Measurements from ENCODE around the gene FAM43A.

FAM43A gene

GRCh38 chr3:194675081-194675640 is 10.5 kb upstream of the FAM43A start:
- H3K4me3 ChIP-seq (ENCODE audit: low read depth, low read length): no peak overlapping the region

DNA sequence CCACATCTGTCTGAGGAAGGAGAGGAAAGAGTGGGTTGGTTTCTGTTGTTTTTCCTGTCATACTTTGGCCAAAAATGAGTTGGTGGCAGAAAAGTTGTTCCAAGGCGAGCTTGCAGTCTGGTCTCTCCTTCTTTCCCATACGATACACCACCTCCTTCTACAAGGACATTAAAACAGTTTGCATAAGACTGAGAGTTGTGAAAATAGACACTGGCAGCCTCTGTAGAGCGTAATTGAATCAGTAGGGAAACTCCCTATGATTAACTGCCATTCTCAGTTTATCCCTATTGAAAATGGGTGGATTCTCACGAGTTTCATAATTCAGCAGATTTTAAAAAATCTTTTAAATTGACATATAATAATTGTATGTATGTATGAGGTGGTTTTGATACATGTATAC is 10.0 kb upstream of the FAM43A start:
- no peak overlapping the region for H3K4me3 ChIP-seq (ENCODE audit: low read depth, low read length)

DNA sequence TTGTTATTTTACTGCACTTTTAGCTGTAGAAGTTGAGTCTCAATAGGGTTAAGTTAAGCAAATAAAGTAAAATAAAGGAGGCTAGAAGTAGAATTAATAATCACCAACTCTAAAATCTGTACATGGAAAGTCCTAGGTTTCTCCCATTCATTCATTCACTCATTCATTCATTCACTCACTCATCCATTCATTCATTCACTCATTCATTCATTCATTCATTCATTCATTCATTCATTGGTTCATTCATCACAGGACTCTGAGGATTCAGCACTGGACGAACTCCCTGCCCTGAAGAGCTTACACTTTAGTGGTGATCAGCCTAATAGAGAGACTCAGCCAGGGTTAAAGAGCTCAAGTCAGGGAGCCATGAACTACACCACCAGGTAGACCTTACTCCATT is 9.2 kb upstream of the FAM43A start:
- no peak overlapping the region for H3K4me3 ChIP-seq (ENCODE audit: low read depth, low read length)

DNA sequence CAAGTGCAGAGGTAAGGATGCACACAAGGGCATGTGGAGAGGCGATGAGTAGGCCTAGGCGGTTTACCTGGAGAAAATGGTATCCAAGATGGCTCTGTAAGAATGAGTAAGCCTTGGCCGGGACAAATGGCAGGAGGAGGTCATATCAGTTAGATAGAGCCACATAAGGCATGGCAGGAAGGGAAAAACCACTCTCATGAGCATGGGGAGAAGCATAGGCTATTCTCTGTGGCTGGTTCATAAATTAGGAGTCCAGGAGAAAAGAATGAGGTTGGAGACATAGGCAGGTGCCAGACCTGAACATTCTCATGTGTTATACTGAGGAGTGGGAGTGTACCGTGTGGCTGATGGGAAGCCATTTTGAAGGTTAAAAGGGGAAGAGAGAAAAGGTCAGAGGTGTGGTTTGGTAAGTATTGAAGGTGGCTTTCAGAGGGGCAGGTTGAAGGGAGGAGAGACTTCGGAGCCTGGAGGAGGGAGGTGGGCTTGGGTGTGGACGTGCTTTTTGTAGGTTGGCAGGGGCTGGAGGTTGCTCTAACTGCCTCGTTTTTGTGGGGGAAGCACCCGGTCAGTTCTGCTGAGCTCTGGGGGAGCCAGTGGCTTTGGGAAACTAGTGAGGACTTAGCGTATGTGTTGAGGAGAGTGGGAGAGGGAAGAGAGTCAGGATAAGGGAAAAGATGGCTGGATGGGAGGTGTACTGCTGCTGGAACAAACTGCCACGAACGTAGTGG is 4.6 kb upstream of the FAM43A start:
- no peak overlapping the region for H3K4me3 ChIP-seq (ENCODE audit: low read depth, low read length)

- no peak overlapping the region for H3K4me3 ChIP-seq (ENCODE audit: low read depth, low read length)
Observed at GRCh38 chr3:194682189-194682693, 3.4 kb upstream of the FAM43A start.

GRCh38 chr3:194682694-194683310 is 2.9 kb upstream of the FAM43A start:
- H3K4me3 ChIP-seq (ENCODE audit: low read depth, low read length): no peak overlapping the region

- H3K4me3 ChIP-seq (ENCODE audit: low read depth, low read length): no peak overlapping the region
Observed at GRCh38 chr3:194683380-194683779, 2.3 kb upstream of the FAM43A start.

- H3K4me3 ChIP-seq (ENCODE audit: low read depth, low read length): peak overlapping the region; percentile 48
Observed at GRCh38 chr3:194685065-194685717, 492 bp upstream of the FAM43A start.

GRCh38 chr3:194686414-194686815 is 732 bp downstream of the FAM43A start:
- peak overlapping the region; percentile 48 for H3K4me3 ChIP-seq (ENCODE audit: low read depth, low read length)

GRCh38 chr3:194686816-194687637 is 1.3 kb downstream of the FAM43A start:
- peak overlapping the region; percentile 48 for H3K4me3 ChIP-seq (ENCODE audit: low read depth, low read length)

DNA sequence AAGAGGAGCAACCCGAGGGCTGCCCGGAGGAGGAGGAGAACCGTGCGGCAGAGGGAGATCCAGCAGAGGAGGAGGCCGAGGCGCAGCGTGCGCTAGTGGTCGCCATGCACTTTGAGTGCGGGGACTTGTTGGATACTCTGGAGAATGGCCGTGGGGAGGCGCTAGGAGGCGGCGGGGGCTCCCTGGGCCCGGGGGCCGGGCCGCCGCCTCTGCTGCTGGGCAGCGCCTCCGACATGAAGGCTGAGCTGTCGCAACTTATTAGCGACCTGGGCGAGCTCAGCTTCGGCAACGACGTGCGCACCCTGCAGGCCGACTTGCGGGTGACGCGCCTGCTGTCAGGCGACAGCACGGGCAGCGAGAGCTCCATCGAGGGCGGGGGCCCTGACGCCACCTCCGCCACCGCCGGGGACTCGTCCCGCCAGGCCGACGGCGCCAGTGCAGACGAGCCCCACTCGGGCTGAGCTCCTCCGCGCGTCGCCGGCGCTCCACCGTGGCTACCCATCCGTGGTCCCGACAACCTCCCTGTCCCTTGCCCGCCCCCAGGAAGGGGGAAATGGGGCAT is 2.0 kb downstream of the FAM43A start:
- H3K4me3 ChIP-seq (ENCODE audit: low read depth, low read length): peak overlapping the region; percentile 48

DNA sequence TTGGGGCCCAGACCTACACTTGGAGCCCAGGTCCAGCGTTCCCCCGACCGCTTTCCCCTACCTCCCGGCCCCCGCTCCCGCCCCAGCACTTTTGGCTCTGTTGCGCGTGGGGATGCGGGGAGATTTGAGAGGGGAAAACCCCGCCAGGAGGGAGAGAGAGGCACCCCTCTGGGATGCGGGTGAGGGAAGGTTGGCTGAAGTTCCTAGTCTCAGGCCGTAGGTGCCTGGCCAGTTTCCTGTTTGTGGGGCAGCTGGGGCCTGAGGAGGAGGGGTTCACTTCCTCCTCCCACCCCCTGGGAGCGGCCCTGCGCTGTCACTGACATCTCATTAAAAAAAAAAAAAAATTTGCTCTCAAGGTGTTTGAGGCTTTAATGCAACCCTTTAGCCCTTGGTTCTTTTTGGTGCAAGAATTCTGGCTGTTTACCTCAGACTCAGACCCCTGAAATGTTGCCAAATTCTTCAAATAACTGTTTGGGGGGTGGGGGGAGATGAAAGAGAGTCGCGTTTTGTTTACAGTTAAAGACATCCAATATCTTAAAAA is 2.6 kb downstream of the FAM43A start:
- H3K4me3 ChIP-seq (ENCODE audit: low read depth, low read length): peak overlapping the region; percentile 48

DNA sequence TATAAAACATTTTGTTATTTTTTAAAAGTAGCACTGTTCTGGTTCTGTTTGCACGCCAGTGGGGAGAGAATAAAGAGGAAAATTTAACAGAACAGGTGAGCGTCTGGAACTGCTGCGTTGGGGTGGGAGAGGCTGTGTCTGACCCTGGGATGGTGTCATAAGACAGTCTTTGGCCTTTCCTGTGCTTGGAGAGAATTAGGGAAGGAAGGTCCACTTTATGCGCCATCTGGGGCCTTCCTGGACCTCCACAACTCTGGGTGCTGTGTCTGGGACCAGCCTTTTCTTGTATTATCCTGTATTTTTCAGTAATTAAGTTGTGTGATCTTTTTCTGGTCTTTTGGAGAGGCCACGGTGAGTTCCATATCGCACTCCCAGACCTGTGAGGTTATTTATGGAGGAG is 3.3 kb downstream of the FAM43A start:
- H3K4me3 ChIP-seq (ENCODE audit: low read depth, low read length): no peak overlapping the region

- H3K4me3 ChIP-seq (ENCODE audit: low read depth, low read length): no peak overlapping the region
Observed at GRCh38 chr3:194689493-194689944, 3.8 kb downstream of the FAM43A start.

DNA sequence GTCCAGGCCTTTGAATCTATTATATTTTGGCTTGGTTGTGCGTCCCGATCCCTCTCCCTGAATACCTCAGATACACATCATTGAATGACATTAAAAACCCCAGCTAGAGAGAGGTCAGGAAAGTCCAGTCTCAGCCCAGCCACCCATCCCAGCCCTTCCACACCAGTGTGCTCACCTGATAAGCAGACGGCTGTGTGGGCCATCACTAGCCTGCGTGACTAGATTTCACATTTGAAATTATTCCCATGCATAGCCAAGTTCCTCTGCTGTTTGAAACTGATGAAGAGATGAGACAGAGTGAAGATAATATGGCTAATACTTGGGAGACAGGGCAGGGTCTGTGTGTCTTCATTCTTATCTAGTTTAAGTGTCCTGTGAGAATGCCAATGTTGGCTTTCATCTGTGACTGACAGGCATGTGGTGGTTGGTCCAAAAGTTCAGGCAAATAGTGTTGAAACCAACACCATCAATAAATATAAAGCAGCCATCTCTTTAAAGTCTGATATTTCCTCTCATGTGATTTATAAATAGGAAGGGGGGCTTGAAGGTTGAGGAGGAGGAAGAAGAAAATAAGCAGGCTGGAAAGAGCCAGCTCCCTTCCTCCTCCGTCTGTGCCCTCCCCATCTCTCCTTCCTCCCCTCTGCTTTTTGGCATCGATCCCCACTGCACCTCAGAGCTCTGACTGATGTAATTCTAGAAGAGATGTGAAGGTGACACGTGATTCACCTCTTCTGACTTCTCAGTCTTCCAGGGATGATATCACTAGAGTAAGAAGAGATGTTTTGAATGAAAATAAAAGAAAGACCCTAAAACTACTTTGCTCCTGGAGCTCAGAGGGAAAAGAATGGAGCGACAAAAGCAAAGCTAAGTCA is 5.1 kb downstream of the FAM43A start:
- H3K4me3 ChIP-seq (ENCODE audit: low read depth, low read length): no peak overlapping the region

DNA sequence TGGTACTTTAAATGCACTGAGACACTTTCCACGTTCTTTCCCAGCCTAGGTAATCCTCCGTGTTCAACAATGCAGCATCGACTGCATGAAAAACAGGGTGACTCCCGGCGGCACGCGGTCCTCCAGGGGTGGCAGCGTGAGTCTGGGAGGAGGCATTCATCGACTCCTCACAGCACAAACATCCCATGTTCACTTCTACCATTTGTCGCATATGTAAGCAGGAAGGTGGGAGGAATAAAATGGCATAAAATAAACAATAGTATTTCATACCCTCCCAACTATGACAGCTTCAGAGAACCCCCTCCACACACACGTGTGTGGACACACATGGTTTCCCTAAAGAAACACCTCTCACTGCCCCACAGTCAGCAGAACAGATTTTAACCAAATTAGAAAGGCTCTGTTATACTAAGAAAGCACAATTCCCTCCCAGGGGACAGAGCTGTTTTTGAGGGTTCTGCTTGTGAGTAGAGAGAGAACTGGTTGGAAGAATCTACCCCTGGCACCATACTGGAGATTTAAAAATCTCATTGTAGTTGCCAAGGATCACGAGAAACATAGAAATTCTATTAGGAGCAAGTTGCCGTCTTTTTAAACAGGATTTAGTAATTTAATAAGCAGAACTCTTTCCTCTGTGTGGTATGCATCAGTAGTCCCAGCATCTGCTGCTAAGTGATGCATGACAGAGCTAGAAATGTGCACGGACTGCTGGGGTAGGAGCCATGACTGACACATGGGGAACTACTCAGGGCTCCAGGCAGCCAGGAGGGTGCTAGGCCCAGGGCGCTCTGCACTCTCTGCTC is 6.0 kb downstream of the FAM43A start:
- H3K4me3 ChIP-seq (ENCODE audit: low read depth, low read length): no peak overlapping the region

GRCh38 chr3:194696702-194697101 is 11.0 kb downstream of the FAM43A start:
- H3K4me3 ChIP-seq (ENCODE audit: low read depth, low read length): no peak overlapping the region

GRCh38 chr3:194702545-194702944 is 16.9 kb downstream of the FAM43A start:
- H3K4me3 ChIP-seq (ENCODE audit: low read depth, low read length): no peak overlapping the region
